ENCODE results near the gene FAM193A.

DNA sequence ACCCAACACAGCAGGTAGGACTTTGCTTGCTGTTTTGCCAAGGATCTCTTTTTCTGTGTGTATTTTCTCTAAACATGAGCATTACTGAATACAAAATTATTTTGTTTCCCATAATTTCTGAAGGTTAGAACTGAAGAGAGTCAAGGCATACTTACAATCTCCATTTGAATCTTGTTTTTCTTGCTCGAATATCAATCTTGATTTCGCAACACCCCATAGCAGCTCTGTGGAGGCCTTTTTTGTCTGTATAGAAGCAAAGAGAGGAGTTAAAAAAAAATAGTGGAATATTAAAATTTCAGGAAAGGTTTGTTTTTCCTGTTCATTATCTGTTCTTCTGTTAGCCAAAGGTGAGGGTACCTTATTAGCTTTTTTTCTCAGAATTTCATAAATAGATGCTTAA, 126.8 kb downstream of the FAM193A start:
- TF ChIP-seq, protein P1, sequence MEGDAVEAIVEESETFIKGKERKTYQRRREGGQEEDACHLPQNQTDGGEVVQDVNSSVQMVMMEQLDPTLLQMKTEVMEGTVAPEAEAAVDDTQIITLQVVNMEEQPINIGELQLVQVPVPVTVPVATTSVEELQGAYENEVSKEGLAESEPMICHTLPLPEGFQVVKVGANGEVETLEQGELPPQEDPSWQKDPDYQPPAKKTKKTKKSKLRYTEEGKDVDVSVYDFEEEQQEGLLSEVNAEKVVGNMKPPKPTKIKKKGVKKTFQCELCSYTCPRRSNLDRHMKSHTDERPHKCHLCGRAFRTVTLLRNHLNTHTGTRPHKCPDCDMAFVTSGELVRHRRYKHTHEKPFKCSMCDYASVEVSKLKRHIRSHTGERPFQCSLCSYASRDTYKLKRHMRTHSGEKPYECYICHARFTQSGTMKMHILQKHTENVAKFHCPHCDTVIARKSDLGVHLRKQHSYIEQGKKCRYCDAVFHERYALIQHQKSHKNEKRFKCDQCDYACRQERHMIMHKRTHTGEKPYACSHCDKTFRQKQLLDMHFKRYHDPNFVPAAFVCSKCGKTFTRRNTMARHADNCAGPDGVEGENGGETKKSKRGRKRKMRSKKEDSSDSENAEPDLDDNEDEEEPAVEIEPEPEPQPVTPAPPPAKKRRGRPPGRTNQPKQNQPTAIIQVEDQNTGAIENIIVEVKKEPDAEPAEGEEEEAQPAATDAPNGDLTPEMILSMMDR (IDR thresholded peaks at IDR 0.05; ENCODE audit: insufficient read depth, low read depth, low read length), result no peak
- TF ChIP-seq EZH2 (IDR thresholded peaks at IDR 0.05; ENCODE audit: insufficient read depth, low read length), result no peak
